GM23248 (cell line): ENCODE measurements around the gene AGXT.

Experiments
- EZH2 ChIP-seq: fragments of 200-600 bp; sonication (generic); IDR thresholded peaks from 2 replicates; pipeline ENCODE4 v1.6.1; 2018; ENCODE audit warnings: antibody characterized with exemption, mild to moderate bottlenecking; ENCODE audit not compliant: insufficient read depth, poor library complexity, severe bottlenecking
- EZH2phosphoT487 ChIP-seq: fragments of 200-600 bp; sonication (generic); IDR thresholded peaks from 2 replicates; pipeline ENCODE4 v1.6.1; 2018; ENCODE audit warnings: antibody characterized with exemption, moderate library complexity, mild to moderate bottlenecking, low read depth; ENCODE audit not compliant: insufficient read depth

DNA sequence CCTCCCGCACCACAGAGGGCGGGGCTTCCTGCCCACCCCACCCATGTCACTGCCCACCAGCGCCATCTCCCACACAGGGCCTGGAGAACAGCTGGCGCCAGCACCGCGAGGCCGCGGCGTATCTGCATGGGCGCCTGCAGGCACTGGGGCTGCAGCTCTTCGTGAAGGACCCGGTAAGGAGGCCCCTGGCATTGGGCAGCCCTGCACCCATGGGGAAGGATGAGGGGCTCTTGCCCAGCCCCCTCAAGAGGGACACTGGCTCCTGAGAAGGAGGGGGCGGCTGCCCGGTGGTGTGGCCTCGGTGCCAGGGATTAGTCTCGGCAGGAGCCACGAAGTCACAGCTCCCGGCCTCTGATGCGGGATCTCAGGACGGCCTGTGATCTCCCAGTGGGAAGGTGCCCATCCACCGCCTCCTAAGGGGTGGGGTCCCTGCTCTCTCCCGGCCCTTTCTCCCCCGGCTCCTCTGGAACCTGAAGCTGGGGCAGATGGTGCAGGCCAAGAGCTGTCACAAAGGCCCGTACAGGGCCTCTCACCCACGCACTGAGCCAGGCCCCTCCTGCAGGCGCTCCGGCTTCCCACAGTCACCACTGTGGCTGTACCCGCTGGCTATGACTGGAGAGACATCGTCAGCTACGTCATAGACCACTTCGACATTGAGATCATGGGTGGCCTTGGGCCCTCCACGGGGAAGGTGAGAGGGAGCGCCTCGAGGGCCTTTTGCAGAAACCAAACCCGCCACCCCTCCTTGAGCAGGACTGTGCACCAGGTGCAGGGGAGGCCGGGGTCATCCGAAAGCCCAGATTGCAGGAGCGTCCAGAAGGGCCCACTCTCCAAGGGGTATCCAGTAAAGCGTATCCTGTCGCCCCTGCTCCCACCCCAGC is 9.1 kb downstream of the AGXT start:
- TF ChIP-seq EZH2 (no peak), EZH2phosphoT487 (no peak)
